AG08395 (cell line): Measurements from ENCODE around the gene EXOC3.
"Not testable (repeated sequence)": the region's sequence is repeated elsewhere in the genome, so short reads cannot be mapped to it uniquely, and the experiment has no call there.

Experiments
- DNase-seq: peaks from one replicate; pipeline ENCODE4 v3.0.0; 2012; ENCODE audit warnings: mixed read lengths, low spot score

Gene EXOC3

GRCh38 chr5:502325-503079 is 59.5 kb downstream of the EXOC3 start:
- no peak for DNase-seq

DNA sequence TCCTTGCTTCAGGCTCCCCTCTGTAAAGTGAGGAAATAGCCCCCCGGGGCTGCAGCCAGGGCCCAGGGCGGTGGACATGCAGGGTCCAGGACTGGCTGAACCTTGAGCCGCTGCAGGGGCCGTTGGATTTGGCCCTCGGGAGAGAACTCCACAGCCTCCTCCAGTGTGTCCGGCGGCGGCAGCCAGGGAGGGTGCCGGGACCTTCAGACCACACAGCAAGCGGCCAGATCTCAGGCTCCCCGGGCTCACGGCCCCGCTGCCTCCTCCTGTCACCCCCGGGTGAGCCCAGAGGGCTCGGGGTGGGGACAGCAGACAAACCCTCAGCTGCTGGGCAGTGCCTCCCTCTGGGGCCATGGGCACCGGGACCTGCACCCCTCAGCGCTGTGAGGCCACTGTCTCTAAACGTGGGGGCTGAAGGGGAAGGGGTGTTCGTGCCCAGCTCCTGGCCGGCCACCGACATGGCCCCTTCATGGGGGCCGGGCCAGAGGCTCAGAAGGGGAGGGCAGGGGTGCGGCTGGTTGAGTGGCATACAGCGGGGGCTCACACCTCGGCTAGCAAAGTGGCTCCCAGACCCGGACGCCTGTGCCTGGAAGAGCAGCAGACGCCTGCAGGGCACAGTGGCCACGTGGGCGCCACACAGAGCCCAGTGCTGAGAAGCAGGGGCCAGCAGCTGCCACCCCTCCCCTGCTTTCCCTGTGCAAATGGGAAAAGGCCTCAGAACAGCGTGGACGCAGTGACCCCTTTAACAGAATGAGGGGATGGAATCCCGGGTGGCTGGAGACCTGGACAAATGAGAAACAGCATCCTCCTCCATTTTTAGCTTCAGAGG is 61.6 kb downstream of the EXOC3 start:
- no peak for DNase-seq

- DNase-seq = no peak
Observed at GRCh38 chr5:505951-506525, 63.1 kb downstream of the EXOC3 start.

- DNase-seq = not testable (repeated sequence)
Observed at GRCh38 chr5:507986-508575, 65.1 kb downstream of the EXOC3 start.

DNA sequence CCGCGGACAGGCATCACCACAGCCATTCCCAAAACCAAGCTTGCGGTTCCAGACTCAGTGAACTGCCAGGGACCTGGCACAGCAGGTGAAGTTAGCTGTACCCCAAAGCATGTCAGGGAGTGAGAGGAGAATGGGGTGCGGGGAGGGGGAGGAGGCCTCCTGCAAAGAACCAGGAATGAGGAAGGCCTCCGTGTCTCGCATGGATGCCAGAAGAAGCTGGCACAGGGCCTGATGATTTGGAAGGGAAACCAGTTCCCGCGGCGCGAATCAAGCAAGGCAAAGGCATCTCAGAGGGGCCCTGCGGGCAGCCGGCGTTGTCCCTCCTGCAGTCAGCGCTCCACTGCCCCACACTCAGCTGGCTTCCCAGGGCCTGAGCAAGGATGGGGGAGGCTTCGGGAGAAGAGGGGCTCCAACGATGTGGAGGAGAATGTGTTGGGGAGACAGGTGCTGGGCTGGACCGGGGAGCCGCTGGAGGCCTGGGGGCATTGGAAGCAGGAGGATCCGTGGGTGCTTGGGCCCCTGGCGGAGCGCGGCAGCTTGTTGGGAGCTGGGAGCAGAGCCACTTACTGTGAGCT is 66.7 kb downstream of the EXOC3 start:
- DNase-seq = no peak

GRCh38 chr5:510521-510920 is 67.5 kb downstream of the EXOC3 start:
- no peak for DNase-seq

DNA sequence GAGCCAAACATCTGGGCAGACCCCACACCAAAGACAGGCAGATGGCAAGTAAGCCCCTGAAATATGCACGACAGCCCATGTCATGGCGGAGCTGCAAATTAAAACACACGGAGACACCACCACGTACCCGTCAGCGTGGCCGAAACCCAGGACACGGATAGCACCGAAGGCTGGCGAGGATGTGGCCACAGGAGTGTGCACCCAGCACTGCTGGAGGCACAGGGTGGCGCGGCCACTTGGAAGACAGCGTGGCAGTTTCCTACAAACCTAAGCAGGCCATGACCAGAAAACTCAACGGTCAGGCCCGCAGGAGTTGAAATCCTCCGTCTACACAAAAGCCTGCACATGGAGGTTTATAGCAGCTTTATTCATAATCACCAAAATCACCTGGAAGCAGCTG is 68.5 kb downstream of the EXOC3 start:
- DNase-seq = no peak

- DNase-seq = no peak
Observed at GRCh38 chr5:513216-514100, 70.5 kb downstream of the EXOC3 start.

GRCh38 chr5:514101-514485 is 71.1 kb downstream of the EXOC3 start:
- no peak for DNase-seq

DNA sequence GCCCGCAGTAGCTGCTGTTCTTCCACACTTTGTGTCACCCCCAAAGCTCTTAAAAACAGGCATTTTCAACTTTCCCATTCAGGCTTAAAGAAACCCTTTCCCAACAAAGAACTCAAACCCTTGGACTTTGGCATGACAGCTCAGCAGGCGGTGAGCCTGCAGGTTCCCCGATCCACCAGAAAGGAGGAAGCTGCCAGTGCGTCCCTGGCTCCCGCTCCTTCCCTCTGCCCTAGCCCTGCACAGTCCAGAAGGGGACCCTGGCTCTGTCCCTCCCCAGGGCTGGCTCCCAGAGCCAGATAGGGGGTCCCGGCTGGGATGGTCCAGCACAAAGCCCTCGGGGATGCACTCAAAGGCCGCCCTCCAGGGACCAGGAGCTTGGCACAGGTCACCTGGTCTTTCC is 71.7 kb downstream of the EXOC3 start:
- DNase-seq = no peak

DNA sequence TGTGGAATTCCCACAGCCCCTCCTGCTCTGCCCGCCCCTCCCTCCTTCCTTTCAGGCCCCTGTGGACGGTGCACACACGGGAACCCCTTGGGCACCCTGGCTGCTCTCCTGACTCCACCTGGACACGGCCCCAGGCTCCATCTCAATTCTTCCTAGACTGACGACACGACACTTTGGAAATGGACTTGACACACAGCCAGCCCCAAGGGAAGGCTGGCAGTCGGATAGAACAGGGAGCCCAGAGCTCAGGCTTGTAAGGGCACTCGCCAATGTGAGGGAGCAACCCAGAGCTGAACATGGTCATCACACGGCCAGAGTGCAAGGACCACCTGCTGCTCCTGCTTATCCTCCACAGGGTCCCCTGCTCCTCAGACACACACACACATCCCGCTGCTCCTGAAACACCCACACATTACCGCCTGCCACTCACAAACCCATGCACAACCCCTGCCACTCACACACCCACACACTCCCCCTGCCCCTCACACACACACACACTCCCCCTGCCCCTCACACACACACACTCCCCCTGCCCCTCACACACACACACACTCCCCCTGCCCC is 72.4 kb downstream of the EXOC3 start:
- DNase-seq = no peak

DNA sequence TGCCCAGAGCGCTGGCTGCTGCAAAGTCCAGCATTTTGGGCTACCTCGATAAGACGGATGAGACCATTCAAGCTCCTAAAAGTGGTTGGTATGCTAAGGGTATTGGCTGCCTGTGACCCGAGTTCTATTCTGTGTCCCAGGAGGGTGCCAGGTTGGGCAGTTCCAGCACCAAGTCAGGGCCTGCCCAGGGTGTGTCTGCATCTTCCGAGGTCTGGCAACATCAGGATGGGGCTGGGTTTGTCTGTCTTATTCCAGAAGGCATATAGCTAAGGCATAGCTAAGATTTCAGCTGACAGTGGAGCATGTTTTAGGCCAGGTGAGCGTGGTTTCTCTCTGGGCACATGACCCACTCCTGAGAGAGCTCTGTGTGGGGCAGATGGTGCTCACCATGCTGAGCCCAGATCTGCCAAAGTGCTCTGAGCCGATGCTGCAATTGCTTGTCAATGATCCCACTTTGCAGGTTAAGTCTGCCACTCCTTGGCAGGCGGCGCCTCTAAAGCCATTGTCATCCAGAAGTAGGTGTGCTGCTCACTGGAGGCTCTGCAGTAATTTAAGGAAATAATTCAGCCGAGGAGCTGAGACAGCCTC is 73.5 kb downstream of the EXOC3 start:
- no peak for DNase-seq
